Lower leg skin (tissue), 3 donors: Measurements from ENCODE around the gene CTNND2.

Source experiments
- POLR2A ChIP-seq, 2 donors: fragments of 450-650 bp; IDR thresholded peaks; one replicate each; pipeline ENCODE4 v1.6.1; 2016 to 2017; ENCODE audit warnings: antibody characterized with exemption in 2 of 2, mild to moderate bottlenecking in 1 of 2, moderate library complexity in 1 of 2
- TF ChIP-seq, protein P1 (sequence below), 3 donors: fragments of 450-650 bp; IDR thresholded peaks; one replicate each; pipeline ENCODE4 v1.5.1; 2016; ENCODE audit warnings: antibody characterized with exemption in 3 of 3, mild to moderate bottlenecking in 3 of 3, moderate library complexity in 2 of 3

DNA sequence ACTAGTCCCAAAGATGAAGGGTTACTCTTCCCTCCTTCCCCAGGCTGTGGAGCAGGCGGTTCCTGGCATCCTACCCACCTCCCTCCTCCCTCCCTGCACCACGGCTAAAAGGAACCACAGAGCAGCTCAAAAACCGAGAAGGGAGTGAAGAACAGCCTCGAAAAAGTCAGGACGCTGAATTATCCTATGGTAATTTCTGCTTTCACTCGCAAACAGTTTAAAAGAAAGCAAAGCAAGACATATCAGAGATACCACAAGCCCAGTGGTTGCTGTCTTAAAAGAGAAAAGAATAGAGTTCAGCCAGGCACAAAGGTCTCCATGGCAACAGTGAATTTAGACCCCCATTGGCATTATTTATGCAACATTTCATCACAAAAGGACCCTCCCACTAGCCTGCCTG is 315.4 kb downstream of the CTNND2 start:
- TF ChIP-seq, protein P1, sequence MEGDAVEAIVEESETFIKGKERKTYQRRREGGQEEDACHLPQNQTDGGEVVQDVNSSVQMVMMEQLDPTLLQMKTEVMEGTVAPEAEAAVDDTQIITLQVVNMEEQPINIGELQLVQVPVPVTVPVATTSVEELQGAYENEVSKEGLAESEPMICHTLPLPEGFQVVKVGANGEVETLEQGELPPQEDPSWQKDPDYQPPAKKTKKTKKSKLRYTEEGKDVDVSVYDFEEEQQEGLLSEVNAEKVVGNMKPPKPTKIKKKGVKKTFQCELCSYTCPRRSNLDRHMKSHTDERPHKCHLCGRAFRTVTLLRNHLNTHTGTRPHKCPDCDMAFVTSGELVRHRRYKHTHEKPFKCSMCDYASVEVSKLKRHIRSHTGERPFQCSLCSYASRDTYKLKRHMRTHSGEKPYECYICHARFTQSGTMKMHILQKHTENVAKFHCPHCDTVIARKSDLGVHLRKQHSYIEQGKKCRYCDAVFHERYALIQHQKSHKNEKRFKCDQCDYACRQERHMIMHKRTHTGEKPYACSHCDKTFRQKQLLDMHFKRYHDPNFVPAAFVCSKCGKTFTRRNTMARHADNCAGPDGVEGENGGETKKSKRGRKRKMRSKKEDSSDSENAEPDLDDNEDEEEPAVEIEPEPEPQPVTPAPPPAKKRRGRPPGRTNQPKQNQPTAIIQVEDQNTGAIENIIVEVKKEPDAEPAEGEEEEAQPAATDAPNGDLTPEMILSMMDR (IDR thresholded peaks at IDR 0.05) = no peak
- TF ChIP-seq POLR2A (IDR thresholded peaks at IDR 0.05) = no peak
